SK-N-MC (cell line): ENCODE data around the gene SHANK3.

Experiments used
- EZH2 ChIP-seq: fragments of 200-600 bp; sonication (generic); IDR thresholded peaks from one replicate; pipeline ENCODE4 v1.6.1; 2017; ENCODE audit warnings: antibody characterized with exemption
- FOXP2 ChIP-seq: optimal IDR thresholded peaks from 2 replicates; pipeline ENCODE3; 2011; ENCODE audit warnings: mild to moderate bottlenecking, moderate library complexity; ENCODE audit not compliant: insufficient read depth; ENCODE audit errors: extremely low read length, control extremely low read depth
- POLR2AphosphoS5 ChIP-seq: IDR thresholded peaks from 2 replicates; pipeline ENCODE4 v1.6.1; 2012; ENCODE audit warnings: mild to moderate bottlenecking, low read depth, low read length, borderline replicate concordance

DNA sequence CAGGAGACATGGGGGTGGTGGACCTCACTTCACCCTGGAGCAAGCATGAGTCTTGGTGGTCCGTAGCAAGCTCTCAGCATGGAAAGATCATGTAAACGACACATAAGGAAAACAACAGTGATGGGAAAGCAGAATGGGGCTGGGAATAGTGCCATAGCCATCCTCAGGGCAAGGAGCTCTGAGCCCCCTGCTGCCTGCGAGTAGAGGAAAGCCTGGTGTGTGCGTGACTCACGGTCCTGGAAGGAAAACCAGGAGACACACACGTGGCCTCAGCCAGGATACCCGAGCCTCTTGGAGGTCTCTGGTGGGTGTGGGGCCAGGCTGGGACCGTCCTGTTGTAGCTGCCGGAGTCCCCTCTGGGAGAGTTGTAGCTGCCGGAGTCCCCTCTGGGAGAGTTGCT lies 12.4 kb downstream of the SHANK3 start:
- no peak for TF ChIP-seq POLR2AphosphoS5
- no peak for TF ChIP-seq EZH2
- no peak for TF ChIP-seq FOXP2
